GM21717 (cell line): ENCODE results near the gene CX3CR1.

Experiments used
- ATAC-seq: cut with Tn5 transposase; IDR thresholded peaks from one replicate; pipeline ENCODE4 v1.9.1; 2021; ENCODE audit warnings: mild to moderate bottlenecking, moderate library complexity; ENCODE audit not compliant: unreplicated experiment

The CX3CR1 gene

GRCh38 chr3:39226106-39226741, 53.6 kb downstream of the CX3CR1 start:
- no peak for ATAC-seq

- ATAC-seq: no peak
Measured at GRCh38 chr3:39224288-39224687, 55.5 kb downstream of the CX3CR1 start.

- no peak for ATAC-seq
Measured at GRCh38 chr3:39222939-39223338, 56.9 kb downstream of the CX3CR1 start.

GRCh38 chr3:39222462-39222861, 57.4 kb downstream of the CX3CR1 start:
- ATAC-seq: no peak

- peak; percentile 24 for ATAC-seq
Measured at GRCh38 chr3:39221141-39221530, 58.7 kb downstream of the CX3CR1 start.

- peak; percentile 52 for ATAC-seq
Measured at GRCh38 chr3:39220407-39221140, 59.3 kb downstream of the CX3CR1 start.

GRCh38 chr3:39219702-39220101, 60.1 kb downstream of the CX3CR1 start:
- no peak for ATAC-seq

- peak; percentile 97 for ATAC-seq
Measured at GRCh38 chr3:39216176-39216790, 63.6 kb downstream of the CX3CR1 start.

GRCh38 chr3:39213613-39214012, 66.2 kb downstream of the CX3CR1 start:
- ATAC-seq: no peak
